Omental fat pad (tissue), 4 donors: ENCODE data around the gene MAN1A2. TPM values are rescaled to one million over a fixed set of nuclear protein-coding genes. Genes with fewer than 3 reads are reported as not detected.

Experiments used
- ATAC-seq: fragments of 150-250 bp; one replicate; pipeline ENCODE4 v1.9.1; 2016; ENCODE audit warnings: mild to moderate bottlenecking, moderate library complexity; ENCODE audit not compliant: low FRiP score
- DNase-seq: peaks from one replicate; pipeline ENCODE4 v3.0.0-alpha.2; 2019; ENCODE audit warnings: low spot score
- CTCF ChIP-seq, 3 donors: fragments of 450-650 bp; IDR thresholded peaks; one replicate each; pipeline ENCODE4 v1.5.1; 2016 to 2017; ENCODE audit warnings: antibody characterized with exemption in 3 of 3, mild to moderate bottlenecking in 3 of 3, moderate library complexity in 2 of 3
- total RNA-seq, 4 donors: library from RNA; depleted of rRNA; stranded (reverse); fragments of >200 nt; gene quantifications; one replicate each; pipeline ENCODE4 v1.1.0, GENCODE V29; 2016

Gene MAN1A2
- total RNA-seq, 4 donors from 2014 or later, result 32.9 to 50.7 (median 42.1) TPM

GRCh38 chr1:117568999-117569398 lies 201.8 kb downstream of the MAN1A2 start:
- ATAC-seq (no peak), DNase-seq (no peak)
- no peak for TF ChIP-seq CTCF (IDR thresholded peaks at IDR 0.05)

- DNase-seq, result no peak
- ATAC-seq, result no peak
- no peak for TF ChIP-seq CTCF (IDR thresholded peaks at IDR 0.05)
Observed at GRCh38 chr1:117569856-117570255, 202.6 kb downstream of the MAN1A2 start.

GRCh38 chr1:117570988-117571409 lies 203.8 kb downstream of the MAN1A2 start:
- DNase-seq, result no peak
- ATAC-seq, result no peak
- no peak for TF ChIP-seq CTCF (IDR thresholded peaks at IDR 0.05)

GRCh38 chr1:117571496-117571895 lies 204.2 kb downstream of the MAN1A2 start:
- DNase-seq (no peak), ATAC-seq (no peak)
- TF ChIP-seq CTCF (IDR thresholded peaks at IDR 0.05), result no peak

- TF ChIP-seq CTCF (IDR thresholded peaks at IDR 0.05), result no peak
- DNase-seq, result no peak
- ATAC-seq, result no peak
Observed at GRCh38 chr1:117572546-117572945, 205.3 kb downstream of the MAN1A2 start.

- TF ChIP-seq CTCF (IDR thresholded peaks at IDR 0.05), result no peak
- DNase-seq (no peak), ATAC-seq (no peak)
Observed at GRCh38 chr1:117573386-117574023, 206.3 kb downstream of the MAN1A2 start.

GRCh38 chr1:117574161-117574835 lies 207.0 kb downstream of the MAN1A2 start:
- ATAC-seq, result no peak
- TF ChIP-seq CTCF (IDR thresholded peaks at IDR 0.05), result no peak
- DNase-seq, result no peak
